Measurements from ENCODE around the gene UBR1. TPM values are rescaled to one million over a fixed set of nuclear protein-coding genes. Genes with fewer than 3 reads are reported as not detected.

The UBR1 gene
- 48.2 TPM for total RNA-seq
- polyA plus RNA-seq, result 10 to 100 TPM; 15.9 to 18.7 (median 17.3) TPM

DNA sequence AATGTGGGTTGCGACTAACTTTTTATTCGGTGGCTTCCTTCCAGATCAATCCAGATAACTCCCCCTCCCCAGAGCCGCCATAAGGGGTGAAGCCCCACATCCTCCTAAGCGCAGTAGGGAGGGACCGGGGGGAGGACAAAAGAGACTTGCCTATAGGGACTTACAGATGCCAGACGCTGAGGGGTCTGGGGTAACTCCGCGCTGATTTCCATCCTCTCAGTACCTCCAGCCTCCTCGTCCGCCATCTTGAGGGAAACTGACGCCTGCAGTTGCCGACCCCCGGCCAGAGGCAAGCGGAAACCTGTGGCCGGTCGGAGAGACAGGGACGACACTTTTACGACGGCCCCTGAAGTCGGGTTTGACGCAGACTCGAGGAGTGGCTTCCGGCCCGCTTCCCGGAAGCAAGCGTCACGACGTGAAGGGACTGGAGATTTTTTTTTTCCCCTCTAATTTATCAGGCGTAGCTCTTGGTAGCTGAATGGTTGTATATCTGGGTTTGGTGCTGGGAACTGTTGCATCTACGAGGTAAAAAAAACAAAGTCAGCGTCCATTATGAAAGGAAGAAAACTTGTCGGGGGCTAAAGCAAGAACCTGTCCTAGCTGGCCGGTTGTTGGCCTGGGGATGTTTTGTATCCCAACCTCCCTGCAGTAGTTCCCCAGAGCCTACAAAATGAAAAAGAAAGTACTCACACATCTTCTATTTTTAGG is at the start of gene UBR1:
Gene UBR1 (minus strand): TSS at position 261 of the 708 bp plus-strand sequence. CDS start 16 bp downstream, at position 245.
- no peaks in the 10 kb centered on the region for H3K27me3 ChIP-seq (ENCODE audit: control insufficient read depth, insufficient read depth, low read length)
- ATAC-seq (ENCODE audit: low read depth in 2 of 2) (peak; percentile 89 to 90), DNase-seq (peak; percentile 85 to 97 (median 90))
- peaks cover 6% of the 10 kb centered on the region for H3K36me3 ChIP-seq (ENCODE audit: control insufficient read depth, insufficient read depth, low read length)
- no peaks in the 10 kb centered on the region for H3K9me3 ChIP-seq (ENCODE audit: control insufficient read depth in 2 of 2, low read length in 2 of 2)
- peaks cover 30% of the 10 kb centered on the region for H3K4me1 ChIP-seq (ENCODE audit: control insufficient read depth, insufficient read depth, low read length, poor library complexity, severe bottlenecking)
- H3K4me3 ChIP-seq (ENCODE audit: low read depth, low read length), result peak within 1 kb of the TSS; percentile 98
- Mint-ChIP-seq H3K36me3 (peaks cover 15% of the 10 kb centered on the region), H3K4me1 (peaks cover 24 to 53% (median 44%) of the 10 kb centered on the region in 4 donors), H3K27ac (peak within 1 kb of the TSS; percentile 98 to 99 (median 98)), H3K27me3 (peaks cover 4% of the 10 kb centered on the region), H3K9me3 (peaks cover 0 to 1% (median 0%) of the 10 kb centered on the region in 7 donors), H3K4me3 (peak within 1 kb of the TSS; percentile 94 to 99 (median 98))
- peak within 1 kb of the TSS; percentile 97 for H3K27ac ChIP-seq (ENCODE audit: insufficient read depth, low read length, poor library complexity, severe bottlenecking)

DNA sequence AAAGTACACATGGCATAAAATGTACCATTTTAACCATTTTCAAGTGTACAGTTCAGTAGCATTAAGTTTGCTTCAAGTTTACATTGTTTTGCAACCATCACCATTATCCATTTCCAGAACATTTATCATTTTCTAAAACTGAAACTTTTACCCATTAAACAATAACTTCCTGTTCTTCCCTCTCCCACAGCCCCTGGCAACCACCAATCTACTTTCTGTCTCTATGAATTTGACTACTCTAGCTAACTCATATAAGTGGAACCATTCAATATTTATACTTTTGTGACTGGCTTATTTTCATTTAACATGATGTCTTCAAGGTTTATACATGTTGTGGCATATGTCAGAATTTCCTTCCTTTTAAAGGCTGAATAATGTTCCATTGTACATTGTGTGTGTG is 47.4 kb upstream of the UBR1 start:
- H3K9me3 Mint-ChIP-seq, result peaks cover 0 to 1% (median 0%) of the 10 kb centered on the region in 7 donors
- no peaks in the 10 kb centered on the region for H3K27me3 Mint-ChIP-seq
- Histone ChIP-seq H3K4me1 (ENCODE audit: control insufficient read depth, insufficient read depth, low read length, poor library complexity, severe bottlenecking) (peaks cover 23% of the 10 kb centered on the region), H3K9me3 (ENCODE audit: control insufficient read depth in 2 of 2, low read length in 2 of 2) (no peaks in the 10 kb centered on the region), H3K4me3 (ENCODE audit: low read depth, low read length) (no peak overlapping the region), H3K27me3 (ENCODE audit: control insufficient read depth, insufficient read depth, low read length) (no peaks in the 10 kb centered on the region), H3K36me3 (ENCODE audit: control insufficient read depth, insufficient read depth, low read length) (peaks cover 53% of the 10 kb centered on the region), H3K27ac (ENCODE audit: insufficient read depth, low read length, poor library complexity, severe bottlenecking) (no peak overlapping the region)
- peaks cover 18 to 34% (median 24%) of the 10 kb centered on the region in 4 donors for H3K4me1 Mint-ChIP-seq
- H3K27ac Mint-ChIP-seq, result peak overlapping the region in 1 of 3 donors; percentile 44
- peak overlapping the region in 1 of 4 donors; percentile 23 for H3K4me3 Mint-ChIP-seq
- ATAC-seq (ENCODE audit: low read depth in 2 of 2) (no peak), DNase-seq (no peak)
- peaks cover 27% of the 10 kb centered on the region for H3K36me3 Mint-ChIP-seq

DNA sequence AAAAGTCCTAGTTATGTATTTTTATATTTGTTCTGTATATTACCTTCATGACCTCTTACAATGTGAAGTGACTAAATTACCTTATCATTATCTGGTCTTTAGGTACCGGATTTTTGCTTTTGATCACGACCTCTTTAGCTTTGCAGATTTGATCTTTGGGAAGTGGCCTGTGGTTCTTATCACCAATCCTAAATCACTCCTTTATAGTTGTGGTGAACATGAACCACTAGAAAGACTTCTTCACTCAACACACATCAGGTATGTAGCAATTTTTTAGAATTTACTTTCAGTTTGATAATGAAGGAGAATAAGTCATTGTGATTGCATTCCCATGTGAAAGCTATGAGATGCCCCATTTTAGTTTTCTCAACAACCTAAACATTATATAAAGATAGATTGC is 45.9 kb upstream of the UBR1 start:
- peaks cover 13 to 36% (median 19%) of the 10 kb centered on the region in 4 donors for H3K4me1 Mint-ChIP-seq
- ATAC-seq (ENCODE audit: low read depth in 2 of 2) (peak; percentile 74 to 76), DNase-seq (peak in 2 of 3 donors; percentile 60 to 62)
- no peaks in the 10 kb centered on the region for H3K27me3 Mint-ChIP-seq
- no peaks in the 10 kb centered on the region for H3K9me3 ChIP-seq (ENCODE audit: control insufficient read depth in 2 of 2, low read length in 2 of 2)
- peaks cover 0 to 1% (median 0%) of the 10 kb centered on the region in 7 donors for H3K9me3 Mint-ChIP-seq
- H3K4me3 ChIP-seq (ENCODE audit: low read depth, low read length), result peak overlapping the region; percentile 53
- H3K4me3 Mint-ChIP-seq, result peak overlapping the region in 2 of 4 donors; percentile 22 to 41
- H3K27ac ChIP-seq (ENCODE audit: insufficient read depth, low read length, poor library complexity, severe bottlenecking), result peak overlapping the region; percentile 33
- H3K27ac Mint-ChIP-seq, result peak overlapping the region in 1 of 3 donors; percentile 72
- H3K27me3 ChIP-seq (ENCODE audit: control insufficient read depth, insufficient read depth, low read length), result no peaks in the 10 kb centered on the region
- peaks cover 55% of the 10 kb centered on the region for H3K36me3 ChIP-seq (ENCODE audit: control insufficient read depth, insufficient read depth, low read length)
- peaks cover 23% of the 10 kb centered on the region for H3K4me1 ChIP-seq (ENCODE audit: control insufficient read depth, insufficient read depth, low read length, poor library complexity, severe bottlenecking)
- H3K36me3 Mint-ChIP-seq, result peaks cover 16% of the 10 kb centered on the region

DNA sequence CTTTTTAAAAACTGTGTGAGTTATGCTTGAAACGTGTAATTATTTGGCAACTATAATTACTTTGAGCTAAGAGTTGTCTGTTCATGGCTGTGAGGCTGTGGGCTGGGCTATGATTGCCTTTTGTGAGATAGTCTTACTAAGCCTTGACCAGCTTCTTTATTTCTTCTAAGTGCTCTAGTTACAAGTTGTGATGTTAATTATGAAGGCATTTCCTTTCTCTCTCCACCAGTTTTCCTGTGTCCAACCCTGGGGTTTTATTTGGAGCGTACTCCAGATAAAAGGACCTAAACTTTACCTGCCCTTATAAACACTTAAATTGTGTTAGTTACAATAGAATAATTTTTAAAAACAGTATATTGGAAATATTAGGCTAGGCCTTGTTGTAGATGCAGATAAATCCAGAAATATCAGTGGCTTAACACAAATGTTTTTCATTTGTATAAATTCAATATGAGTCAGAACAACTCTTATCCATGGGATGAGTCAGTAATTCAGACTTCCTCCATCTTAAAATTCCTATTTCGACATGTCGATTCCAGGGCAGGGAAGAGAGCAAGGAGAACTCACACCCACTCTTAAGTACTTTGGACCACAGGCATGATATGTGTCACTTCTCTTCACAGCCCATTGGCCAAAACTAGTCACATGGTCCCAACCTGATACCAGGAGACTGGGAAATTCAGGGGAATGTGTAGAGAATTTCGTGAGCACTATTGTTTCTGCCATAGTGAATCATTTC is 44.5 kb upstream of the UBR1 start:
- H3K27me3 Mint-ChIP-seq, result no peaks in the 10 kb centered on the region
- H3K9me3 Mint-ChIP-seq, result peaks cover 0 to 1% (median 0%) of the 10 kb centered on the region in 7 donors
- H3K36me3 Mint-ChIP-seq, result peaks cover 15% of the 10 kb centered on the region
- no peak overlapping the region for H3K4me3 Mint-ChIP-seq
- DNase-seq, result no peak
- peaks cover 51% of the 10 kb centered on the region for H3K36me3 ChIP-seq (ENCODE audit: control insufficient read depth, insufficient read depth, low read length)
- H3K27ac Mint-ChIP-seq, result no peak overlapping the region
- H3K4me1 Mint-ChIP-seq, result peaks cover 17 to 27% (median 21%) of the 10 kb centered on the region in 4 donors
- no peaks in the 10 kb centered on the region for H3K27me3 ChIP-seq (ENCODE audit: control insufficient read depth, insufficient read depth, low read length)
- H3K27ac ChIP-seq (ENCODE audit: insufficient read depth, low read length, poor library complexity, severe bottlenecking), result no peak overlapping the region
- no peak overlapping the region for H3K4me3 ChIP-seq (ENCODE audit: low read depth, low read length)
- H3K9me3 ChIP-seq (ENCODE audit: control insufficient read depth in 2 of 2, low read length in 2 of 2), result no peaks in the 10 kb centered on the region
- peaks cover 23% of the 10 kb centered on the region for H3K4me1 ChIP-seq (ENCODE audit: control insufficient read depth, insufficient read depth, low read length, poor library complexity, severe bottlenecking)
- no peak for ATAC-seq (ENCODE audit: low read depth in 2 of 2)

DNA sequence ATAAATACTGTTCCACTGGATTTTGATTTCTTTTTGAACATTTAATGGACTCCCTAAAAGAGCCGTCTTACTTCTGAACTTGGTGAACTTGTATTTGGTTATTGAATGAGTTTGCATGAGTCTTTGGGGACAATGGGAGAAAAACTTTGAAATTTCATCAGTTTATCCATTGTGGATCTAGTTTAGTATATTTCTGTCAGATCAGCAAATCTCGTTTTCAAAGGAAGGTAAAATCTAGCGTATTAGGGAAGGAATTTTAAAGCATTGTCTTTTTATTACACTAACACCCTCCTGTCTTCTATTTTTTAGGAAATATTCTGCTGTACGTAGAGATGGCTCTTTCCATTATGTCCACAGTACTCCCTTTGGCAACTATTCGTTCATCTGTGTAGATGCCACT is 40.3 kb upstream of the UBR1 start:
- ATAC-seq (ENCODE audit: low read depth in 2 of 2), result no peak
- Histone ChIP-seq H3K4me3 (ENCODE audit: low read depth, low read length) (no peak overlapping the region), H3K36me3 (ENCODE audit: control insufficient read depth, insufficient read depth, low read length) (peaks cover 39% of the 10 kb centered on the region), H3K27ac (ENCODE audit: insufficient read depth, low read length, poor library complexity, severe bottlenecking) (no peak overlapping the region), H3K27me3 (ENCODE audit: control insufficient read depth, insufficient read depth, low read length) (no peaks in the 10 kb centered on the region), H3K9me3 (ENCODE audit: control insufficient read depth in 2 of 2, low read length in 2 of 2) (no peaks in the 10 kb centered on the region), H3K4me1 (ENCODE audit: control insufficient read depth, insufficient read depth, low read length, poor library complexity, severe bottlenecking) (peaks cover 20% of the 10 kb centered on the region)
- Mint-ChIP-seq H3K4me1 (peaks cover 26 to 35% (median 31%) of the 10 kb centered on the region in 4 donors), H3K36me3 (peaks cover 19% of the 10 kb centered on the region), H3K27ac (peak overlapping the region in 1 of 3 donors; percentile 9), H3K9me3 (no peaks in the 10 kb centered on the region), H3K27me3 (no peaks in the 10 kb centered on the region), H3K4me3 (no peak overlapping the region)
- no peak for DNase-seq

DNA sequence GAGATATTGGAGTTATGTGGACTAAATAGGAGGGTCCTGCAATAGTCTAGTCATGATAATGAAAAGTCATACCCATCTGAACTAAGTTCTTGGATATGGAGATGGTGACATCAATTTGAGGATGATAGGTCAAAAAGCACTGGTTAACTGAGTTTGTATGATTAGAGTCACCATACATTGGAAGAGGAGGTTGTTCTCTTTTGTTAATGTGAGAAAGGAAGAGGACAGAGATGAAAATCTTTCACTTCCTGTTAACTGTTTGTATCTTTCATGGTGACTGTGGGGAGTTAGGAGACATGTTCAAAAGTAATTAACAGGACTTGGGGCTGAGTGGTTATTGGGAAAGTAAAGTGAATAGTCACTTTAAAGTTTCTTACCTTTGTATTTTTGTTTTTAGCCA is 38.7 kb upstream of the UBR1 start:
- DNase-seq (peak in 1 of 3 donors; percentile 46), ATAC-seq (ENCODE audit: low read depth in 2 of 2) (peak in 1 of 2 donors; percentile 46)
- H3K4me3 ChIP-seq (ENCODE audit: low read depth, low read length), result peak overlapping the region; percentile 33
- H3K36me3 ChIP-seq (ENCODE audit: control insufficient read depth, insufficient read depth, low read length), result peaks cover 45% of the 10 kb centered on the region
- Mint-ChIP-seq H3K27ac (peak overlapping the region in 1 of 3 donors; percentile 7), H3K4me3 (peak overlapping the region in 2 of 4 donors; percentile 0 to 10), H3K27me3 (no peaks in the 10 kb centered on the region), H3K4me1 (peaks cover 26 to 34% (median 29%) of the 10 kb centered on the region in 4 donors), H3K36me3 (peaks cover 35% of the 10 kb centered on the region), H3K9me3 (no peaks in the 10 kb centered on the region)
- H3K27me3 ChIP-seq (ENCODE audit: control insufficient read depth, insufficient read depth, low read length), result no peaks in the 10 kb centered on the region
- peaks cover 17% of the 10 kb centered on the region for H3K4me1 ChIP-seq (ENCODE audit: control insufficient read depth, insufficient read depth, low read length, poor library complexity, severe bottlenecking)
- no peak overlapping the region for H3K27ac ChIP-seq (ENCODE audit: insufficient read depth, low read length, poor library complexity, severe bottlenecking)
- no peaks in the 10 kb centered on the region for H3K9me3 ChIP-seq (ENCODE audit: control insufficient read depth in 2 of 2, low read length in 2 of 2)

DNA sequence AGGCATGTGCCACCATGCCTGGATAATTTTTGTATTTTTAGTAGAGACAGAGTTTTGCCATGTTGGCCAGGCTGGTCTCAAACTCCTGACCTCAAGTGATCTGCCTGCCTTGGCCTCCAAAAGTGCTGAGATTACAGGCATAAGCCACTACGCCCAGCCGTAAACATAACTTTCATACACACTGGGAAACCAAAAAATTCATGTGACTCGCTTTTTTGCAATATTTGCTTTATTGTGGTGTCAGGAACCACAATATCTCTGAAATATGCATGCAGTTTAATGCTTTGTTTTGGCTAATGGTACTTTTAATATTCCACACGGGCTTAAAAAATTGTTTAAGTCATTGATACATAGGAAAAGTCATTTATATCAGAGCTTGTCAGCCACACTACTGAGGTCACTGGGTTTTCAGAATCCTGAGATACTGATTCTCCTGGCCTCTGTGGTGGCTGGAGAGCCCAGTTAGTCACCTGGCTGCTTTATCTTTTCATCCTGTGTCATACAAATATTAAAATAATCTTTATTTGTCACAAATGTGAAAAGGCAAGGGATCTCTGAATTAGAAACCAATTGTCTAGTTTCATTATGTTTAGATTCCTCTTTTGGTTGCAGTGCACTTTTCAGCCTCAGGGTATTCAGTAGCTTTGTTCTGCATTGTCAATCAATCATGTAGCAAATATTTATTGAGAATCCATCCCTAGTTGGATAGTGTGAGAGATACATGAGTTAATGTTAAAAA is 37.5 kb upstream of the UBR1 start:
- no peaks in the 10 kb centered on the region for H3K27me3 ChIP-seq (ENCODE audit: control insufficient read depth, insufficient read depth, low read length)
- H3K9me3 ChIP-seq (ENCODE audit: control insufficient read depth in 2 of 2, low read length in 2 of 2), result no peaks in the 10 kb centered on the region
- H3K9me3 Mint-ChIP-seq, result no peaks in the 10 kb centered on the region
- peaks cover 26 to 31% (median 27%) of the 10 kb centered on the region in 4 donors for H3K4me1 Mint-ChIP-seq
- H3K4me3 ChIP-seq (ENCODE audit: low read depth, low read length), result no peak overlapping the region
- peak overlapping the region in 2 of 4 donors; percentile 17 to 52 for H3K4me3 Mint-ChIP-seq
- peak overlapping the region in 1 of 3 donors; percentile 38 for H3K27ac Mint-ChIP-seq
- peak overlapping the region; percentile 1 for H3K27ac ChIP-seq (ENCODE audit: insufficient read depth, low read length, poor library complexity, severe bottlenecking)
- peaks cover 40% of the 10 kb centered on the region for H3K36me3 Mint-ChIP-seq
- H3K27me3 Mint-ChIP-seq, result no peaks in the 10 kb centered on the region
- H3K36me3 ChIP-seq (ENCODE audit: control insufficient read depth, insufficient read depth, low read length), result peaks cover 46% of the 10 kb centered on the region
- ATAC-seq (ENCODE audit: low read depth in 2 of 2) (no peak), DNase-seq (no peak)
- peaks cover 17% of the 10 kb centered on the region for H3K4me1 ChIP-seq (ENCODE audit: control insufficient read depth, insufficient read depth, low read length, poor library complexity, severe bottlenecking)

All from CD4-positive, CD25-positive, alpha-beta regulatory T cell (primary cell).